GM18508 (cell line): ENCODE measurements around the gene MATCAP1.
A peak's percentile ranks its signal among the peaks of the same experiment; 100 is the strongest.

Source experiments
- ATAC-seq: cut with Tn5 transposase; IDR thresholded peaks from one replicate; pipeline ENCODE4 v1.9.1; 2021; ENCODE audit warnings: moderate number of reproducible peaks; ENCODE audit not compliant: insufficient read depth, unreplicated experiment

MATCAP1 gene

GRCh38 chr16:67183627-67184452 lies at the start of gene MATCAP1:
Gene MATCAP1, minus strand, starts transcription at chr16:67183963. Its CDS starts 3,353 bp downstream, at chr16:67180610.
- ATAC-seq: peak; percentile 81

DNA sequence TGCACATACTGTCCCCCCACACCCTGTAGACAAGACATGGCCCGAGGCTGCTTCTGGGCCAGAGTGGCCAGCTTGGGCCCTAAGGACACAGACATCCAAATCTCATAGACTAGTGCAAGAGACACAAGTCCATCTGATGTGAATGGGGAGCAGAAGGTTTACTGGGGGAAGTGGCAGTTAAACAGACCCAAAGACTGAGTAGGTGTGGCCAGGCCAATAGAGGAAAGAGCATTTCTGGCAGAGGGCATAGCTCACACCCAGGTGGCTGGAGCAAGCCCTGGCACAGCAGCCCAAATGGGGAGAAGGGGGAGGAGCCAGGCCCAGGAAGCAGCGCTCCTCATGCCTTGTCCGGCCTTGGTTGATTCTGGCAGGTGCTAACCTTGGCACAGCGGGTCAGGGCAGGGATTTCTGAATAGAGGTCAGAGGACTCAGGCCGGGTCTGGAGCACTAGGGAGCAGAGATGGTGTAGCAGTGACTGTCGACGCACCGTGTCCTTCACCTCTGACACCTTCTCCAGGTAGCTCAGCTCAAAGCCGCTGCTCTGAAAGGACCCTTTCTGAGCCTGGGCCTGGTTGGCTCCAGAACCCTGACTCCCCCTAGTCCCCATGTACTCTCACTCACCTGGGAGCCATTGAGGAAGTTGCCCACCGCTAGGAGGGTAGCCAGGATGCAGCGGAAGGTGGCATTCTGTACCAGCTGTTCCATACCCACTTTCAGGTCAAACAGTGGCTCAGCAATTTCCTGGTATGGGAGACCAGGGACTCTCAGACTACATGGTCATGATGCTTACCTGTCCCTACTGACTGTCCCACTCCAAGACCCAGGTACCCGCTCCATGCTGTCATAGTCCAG lies 47.3 kb upstream of the MATCAP1 start:
- ATAC-seq: no peak

DNA sequence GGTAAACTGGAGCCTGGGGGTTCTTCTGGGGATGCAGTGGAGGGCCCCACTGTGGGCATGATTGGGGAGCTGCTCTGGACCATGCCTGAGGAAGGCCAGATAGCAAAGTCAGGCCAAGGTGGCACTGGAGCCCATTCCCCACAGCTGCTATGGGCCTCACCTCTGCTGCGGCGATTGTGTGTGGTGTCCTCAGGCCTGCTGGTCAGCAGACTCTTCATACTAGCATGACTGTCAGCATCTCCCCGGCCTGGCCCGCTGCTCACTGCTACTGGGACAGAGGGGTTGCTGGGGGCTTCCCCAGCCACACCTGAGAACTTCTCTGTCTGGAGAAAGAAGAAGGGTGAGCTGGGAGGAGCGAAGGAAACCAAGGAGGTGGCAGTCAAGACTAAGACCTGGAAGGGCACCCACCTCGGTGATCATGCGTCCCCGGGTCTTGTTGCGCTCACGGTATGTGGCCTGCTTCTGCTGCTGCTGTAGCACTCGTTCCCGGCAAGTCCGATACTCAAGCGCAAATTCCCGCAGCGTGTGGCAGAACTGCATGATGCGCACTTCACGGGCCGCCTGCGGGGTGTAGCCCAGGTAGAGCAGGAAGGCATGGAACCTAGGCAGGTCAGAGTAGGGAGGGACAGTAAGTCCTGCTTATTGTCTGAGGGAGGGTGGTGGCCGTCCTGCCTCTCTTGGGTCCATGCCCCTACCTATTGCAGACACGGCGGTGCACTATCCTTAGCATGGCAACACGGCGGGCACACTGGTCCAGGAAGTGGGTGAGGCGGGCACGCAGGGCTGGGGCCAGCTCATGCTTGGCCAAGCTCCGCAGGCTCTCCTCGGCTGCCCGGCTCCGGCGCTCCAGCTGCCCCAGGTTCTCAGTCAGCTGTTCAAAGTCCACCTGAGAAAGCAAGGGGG lies 46.4 kb upstream of the MATCAP1 start:
- ATAC-seq: no peak

DNA sequence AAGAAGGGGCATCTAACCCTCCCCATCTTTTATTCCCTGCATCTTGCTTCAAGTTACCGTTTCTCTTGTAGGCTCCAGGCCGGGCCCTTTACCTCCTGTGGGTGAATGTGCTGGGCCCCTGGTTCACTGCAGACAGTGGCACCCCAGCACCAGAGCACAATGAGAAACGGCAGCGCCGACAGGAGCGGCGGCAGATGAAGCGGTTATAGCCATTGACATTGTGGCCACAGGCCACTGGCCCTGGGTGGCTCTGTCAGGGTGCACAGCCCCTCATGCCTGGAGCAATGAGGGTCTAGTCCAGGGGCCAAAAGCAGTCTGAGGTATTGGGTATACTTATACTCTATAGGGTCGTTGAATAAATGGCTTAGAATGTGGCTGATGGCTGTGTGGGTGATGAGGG lies 45.1 kb upstream of the MATCAP1 start:
- no peak for ATAC-seq

DNA sequence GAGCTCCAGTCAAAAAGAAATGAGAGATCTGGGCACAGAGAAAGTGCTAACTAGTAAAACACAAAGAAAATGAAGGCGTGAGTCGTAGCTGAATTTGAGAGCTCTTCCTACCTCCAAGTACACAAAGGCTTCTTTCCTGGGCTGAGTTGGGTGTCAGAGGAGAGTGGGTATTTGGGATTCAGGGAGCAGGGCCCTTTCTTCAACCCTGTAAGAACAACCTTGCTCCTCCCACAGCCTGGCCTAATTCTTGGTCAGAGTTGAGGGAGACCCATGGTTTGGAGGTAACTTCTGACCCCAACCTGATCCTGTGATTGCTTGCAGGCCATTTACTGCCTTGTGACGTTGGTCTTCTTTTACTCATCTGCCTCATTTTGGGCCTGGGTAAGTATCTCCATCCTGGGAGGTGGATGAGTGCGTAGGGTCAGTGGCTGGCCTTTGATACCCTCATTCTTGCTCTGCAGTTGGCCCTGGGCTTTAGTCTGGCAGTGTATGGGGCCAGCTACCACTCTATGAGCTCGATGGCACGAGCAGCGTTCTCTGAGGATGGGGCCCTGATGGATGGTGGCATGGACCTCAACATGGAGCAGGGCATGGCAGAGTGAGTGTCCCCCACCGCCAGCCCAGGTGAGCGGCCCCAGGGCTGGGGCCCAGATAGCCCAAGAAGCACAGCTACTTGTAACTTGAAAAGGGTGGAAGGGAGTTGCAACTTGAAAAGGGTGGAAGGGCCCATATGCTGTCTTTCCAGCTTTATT lies 44.4 kb upstream of the MATCAP1 start:
- no peak for ATAC-seq

GRCh38 chr16:67227567-67227921 lies 43.8 kb upstream of the MATCAP1 start:
- no peak for ATAC-seq

DNA sequence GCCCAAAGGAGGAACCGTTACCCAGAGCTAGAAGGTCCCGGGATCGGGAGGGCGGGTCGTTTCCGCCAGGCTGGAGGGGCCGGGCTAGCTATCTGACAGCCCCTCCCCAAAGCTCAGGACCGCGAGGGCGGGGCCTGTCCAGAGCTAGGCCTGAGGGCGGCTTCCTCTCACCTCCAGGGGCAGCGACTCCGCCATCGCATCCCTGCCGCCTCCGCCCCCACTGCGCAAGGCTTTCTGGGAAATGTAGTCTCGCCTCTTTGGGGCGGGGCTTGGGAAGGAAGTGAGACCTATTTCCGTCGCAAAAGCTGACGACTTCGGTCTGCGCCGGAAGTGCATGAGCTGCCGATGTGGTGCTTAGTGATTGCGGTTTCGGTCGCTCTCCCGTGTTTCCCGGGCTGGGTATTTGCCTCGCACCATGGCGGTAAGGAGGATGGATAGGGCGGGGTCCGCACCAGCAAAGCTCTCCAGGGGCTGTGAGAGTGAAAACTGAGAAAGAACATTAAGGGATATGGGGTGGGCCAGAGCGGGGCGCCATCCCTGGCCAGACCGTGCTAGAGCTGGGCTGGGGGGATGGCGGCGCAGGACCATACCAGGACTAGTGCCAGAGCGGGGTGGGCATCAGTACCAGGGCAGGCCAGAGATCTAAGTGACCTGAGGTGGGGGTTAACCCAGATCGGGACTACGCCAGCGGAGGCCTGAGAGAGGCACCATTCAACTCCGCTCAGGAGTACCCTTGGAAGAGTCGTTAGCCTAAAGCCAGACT lies 43.2 kb upstream of the MATCAP1 start, which contains the start of gene TMEM208:
TMEM208 (plus strand) TSS at position 327 of the 763 bp plus-strand sequence; CDS start at position 416, 89 bp downstream.
- ATAC-seq: peak; percentile 48

DNA sequence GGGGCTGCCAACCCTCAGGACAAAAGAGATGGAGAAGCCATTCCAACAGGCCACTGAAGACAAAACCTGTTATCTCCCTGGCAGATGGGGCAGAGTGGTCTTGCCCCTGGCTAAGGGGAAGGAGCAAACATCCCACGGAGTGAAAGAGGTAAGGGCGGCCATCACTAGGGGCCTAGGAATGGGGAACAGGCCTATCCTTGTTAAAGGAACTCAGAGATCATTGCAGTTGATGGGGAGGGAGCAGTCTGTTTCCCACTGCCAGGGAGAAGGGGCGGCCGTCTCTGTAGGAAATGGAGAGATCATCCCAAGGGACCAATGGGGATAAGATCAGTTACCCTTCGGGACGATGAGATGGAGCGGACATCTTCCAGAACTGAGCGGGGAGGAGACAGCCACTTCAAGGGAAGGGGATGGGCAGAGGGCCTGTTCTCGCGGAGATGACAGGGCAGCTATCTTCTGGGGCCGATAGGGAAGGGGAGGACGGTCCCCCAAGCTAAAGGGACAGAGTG lies 42.6 kb upstream of the MATCAP1 start:
- no peak for ATAC-seq

- no peak for ATAC-seq
Observed at GRCh38 chr16:67223992-67224391, 40.2 kb upstream of the MATCAP1 start.

GRCh38 chr16:67216612-67217490 lies 33.1 kb upstream of the MATCAP1 start:
- no peak for ATAC-seq

DNA sequence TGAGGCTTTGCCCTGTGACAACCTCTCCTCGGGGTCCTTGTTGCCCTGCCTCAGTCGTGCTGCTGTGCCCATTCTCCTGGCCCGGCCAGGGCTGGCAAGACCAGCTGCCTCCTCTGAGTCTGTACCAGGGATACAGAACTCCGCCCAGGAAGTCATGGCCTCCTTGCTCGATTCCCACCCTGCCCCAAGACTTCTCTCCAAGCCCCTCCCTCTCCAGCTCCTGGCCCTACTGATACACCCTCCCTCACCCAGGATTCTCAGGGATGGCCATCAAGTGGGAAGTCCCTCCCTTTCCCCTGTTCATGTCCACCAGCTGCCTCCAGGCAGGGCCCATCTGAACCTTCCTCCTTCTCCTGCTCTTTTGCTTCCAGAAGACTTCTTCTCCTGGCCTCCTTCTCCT lies 31.9 kb upstream of the MATCAP1 start:
- no peak for ATAC-seq

- ATAC-seq: no peak
Observed at GRCh38 chr16:67213197-67214019, 29.6 kb upstream of the MATCAP1 start.

DNA sequence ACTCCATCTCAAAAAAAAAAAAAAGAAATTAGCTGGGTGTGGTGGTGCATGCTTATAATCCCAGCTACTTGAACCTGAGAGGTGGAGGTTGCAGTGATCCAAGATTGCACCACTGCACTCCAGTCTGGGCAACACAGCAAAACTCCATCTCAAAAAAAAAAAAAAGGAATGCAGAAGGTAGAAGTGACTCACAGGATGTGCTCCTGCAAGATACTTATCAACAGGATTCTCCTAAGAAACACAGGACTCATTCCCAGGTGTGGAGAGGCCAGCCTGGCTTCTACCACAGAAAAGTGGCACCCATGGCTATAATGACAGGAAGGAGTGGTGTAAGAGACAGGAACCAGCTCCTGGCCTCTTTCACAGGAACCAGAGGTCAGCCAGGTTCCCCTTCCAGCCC lies 29.0 kb upstream of the MATCAP1 start:
- ATAC-seq: no peak

- no peak for ATAC-seq
Observed at GRCh38 chr16:67211674-67212073, 27.9 kb upstream of the MATCAP1 start.

- no peak for ATAC-seq
Observed at GRCh38 chr16:67210069-67210937, 26.5 kb upstream of the MATCAP1 start.

GRCh38 chr16:67209565-67209964 lies 25.8 kb upstream of the MATCAP1 start:
- no peak for ATAC-seq
